NK-92 (cell line): ENCODE results near the gene EPS8L1.
"Not testable (repeated sequence)": the region's sequence is repeated elsewhere in the genome, so short reads cannot be mapped to it uniquely, and the experiment has no call there.

Experiments used
- DNase-seq: peaks from one replicate; lab custom pipeline; 2025; ENCODE audit not compliant: unreplicated experiment; lab: John Stamatoyannopoulos, UW

EPS8L1 gene

DNA sequence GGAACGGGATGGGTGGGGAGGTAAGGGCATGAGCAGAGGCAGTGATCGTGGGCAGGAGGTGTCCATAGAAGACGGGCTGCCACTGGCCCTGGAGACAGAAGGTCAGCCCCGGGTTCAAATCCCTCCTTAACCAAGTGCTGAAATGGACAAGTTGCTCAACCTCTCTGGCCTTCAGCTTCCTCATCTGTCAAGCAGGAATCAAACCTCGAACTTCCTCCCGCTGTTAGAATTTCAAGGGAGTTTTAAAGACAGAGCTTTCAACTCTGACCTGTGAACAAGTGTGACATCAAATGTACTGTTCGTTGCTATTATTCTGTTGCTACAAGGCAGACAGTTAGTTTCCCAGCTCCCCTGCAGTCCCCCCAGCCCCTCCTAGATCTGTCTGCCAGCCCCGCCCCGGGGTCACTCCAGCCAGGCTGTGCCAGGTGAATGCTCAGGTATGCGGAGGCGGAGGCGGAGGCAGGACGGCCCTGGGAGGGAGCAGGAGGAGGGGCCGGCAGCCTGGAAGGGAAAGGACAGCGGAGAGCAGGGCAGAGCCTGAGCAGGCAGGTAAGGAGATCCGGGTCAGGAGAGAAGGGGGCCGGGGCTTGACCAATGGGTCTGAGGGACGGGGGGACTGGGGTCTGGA is at the start of gene EPS8L1:
Gene EPS8L1 (plus strand): TSS at position 499 of the 628 bp plus-strand sequence. CDS start 576 bp downstream, outside the sequence.
- no peak for DNase-seq

DNA sequence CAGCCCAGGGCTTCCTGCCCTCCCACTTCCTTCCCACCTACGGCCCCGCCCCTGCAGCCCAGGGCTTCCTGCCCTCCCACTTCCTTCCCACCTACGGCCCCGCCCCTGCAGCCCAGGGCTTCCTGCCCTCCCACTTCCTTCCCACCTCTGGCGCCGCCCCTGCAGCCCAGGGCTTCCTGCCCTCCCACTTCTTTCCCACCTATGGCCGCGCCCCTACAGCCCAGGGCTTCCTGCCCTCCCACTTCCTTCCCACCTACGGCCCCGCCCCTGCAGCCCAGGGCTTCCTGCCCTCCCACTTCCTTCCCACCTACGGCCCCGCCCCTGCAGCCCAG is 48.6 kb upstream of the EPS8L1 start:
- DNase-seq = not testable (repeated sequence)

DNA sequence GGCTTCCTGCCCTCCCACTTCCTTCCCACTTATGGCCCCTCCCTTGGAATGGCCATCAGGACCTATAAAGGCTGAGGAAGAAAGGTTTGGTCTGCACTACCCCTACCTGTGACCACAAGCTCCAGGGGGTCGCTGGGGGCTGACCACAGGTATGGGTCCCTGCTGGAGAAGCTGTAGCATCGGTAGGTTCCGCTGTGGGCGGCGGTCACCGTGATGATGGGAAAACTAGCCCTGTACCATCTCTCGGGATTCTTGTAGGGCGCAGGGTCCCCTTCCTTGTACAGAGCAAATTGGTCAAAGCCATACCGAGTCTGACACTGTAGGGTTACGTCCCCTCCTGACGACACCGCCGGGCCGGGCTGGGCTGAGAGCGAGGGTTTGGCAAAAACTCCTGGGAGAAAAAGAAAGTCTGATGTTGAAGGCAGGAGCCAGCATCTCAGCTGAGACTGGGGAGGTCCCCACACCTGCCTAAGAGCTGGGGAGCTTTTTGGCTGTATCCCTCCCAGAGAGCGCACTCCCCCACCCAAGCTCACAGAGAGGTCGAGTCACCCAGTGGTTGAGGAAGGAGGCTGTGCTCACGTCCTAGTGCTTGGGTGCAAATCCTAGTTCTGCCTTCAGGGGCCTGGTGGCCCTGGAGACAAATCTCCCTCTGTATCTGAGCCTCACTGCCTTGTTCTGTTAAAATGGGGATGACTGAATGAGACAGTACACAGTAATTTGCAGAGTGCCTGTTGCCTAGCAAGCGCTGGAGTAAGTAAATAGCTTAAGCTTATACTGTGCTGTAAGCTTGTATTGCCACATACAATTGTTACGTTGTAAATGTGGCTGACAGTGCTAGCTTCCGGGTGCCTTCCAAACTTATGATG is 48.0 kb upstream of the EPS8L1 start:
- no peak for DNase-seq

DNA sequence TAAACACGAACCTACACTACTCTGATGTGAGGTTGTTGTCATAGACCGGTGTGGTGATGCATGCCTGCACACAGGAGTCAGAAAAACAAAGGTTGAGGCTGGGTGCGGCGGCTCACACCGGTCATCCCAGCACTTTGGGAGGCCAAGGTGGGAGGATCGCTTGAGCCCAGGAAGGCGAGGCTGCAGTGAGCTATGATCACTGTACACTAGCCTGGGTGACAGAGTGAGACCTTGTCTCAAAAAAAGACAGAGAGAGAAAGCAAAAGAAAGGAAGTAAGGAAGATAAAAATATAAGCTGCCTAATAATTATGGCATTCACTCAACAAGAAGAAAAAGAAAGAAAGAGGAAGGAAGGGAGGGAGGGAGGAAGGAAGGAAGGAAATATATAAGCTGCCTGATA is 46.9 kb upstream of the EPS8L1 start:
- DNase-seq = no peak

DNA sequence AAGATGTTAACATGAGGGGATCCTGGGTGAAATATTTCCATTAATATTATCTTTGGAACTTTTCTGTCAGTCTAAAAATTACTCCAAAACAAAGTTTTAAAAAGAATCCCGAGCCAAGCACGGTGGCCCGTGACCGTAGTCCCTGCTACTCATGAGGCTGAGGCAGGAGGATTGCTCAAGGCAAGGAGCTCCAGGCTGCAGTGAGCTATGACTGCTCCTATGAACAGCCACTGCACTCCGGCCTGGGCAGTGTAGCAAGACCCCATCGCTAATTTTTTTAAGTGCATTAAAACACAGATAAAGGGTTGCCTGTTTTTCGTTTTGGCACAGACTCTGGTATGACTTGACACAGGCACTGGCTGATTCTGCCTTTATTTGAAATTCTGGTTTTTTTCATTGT is 44.5 kb upstream of the EPS8L1 start:
- no peak for DNase-seq

DNA sequence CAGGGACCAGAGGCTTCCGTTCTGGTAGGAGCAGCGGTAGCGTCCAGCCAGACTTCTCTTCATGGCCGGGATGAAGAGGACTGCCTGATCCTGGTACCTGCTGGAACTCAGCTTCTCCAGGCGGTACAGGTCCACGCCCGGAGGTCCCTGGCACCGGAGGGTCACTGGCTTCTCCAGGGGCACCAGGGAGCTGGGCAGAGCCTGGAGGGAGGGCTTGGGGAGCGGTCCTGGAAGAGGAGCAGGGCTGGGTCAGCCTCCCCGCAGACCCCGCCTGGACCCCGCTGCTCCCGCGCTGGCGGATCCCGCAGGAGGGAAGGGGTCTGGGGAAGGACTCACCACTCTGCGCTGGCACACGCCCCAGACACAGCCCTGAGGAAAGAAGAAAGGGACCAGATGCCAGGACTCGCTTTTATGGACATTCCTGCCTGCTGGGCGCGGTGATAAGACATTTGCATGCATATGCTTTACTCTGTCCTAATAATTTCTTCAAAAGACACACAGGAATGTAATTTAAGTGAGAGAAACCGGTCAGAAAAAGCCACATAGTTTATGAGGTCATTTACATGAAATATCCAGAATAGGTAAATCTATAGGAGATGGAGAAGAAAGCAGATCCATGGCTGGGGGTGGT is 43.4 kb upstream of the EPS8L1 start:
- DNase-seq = no peak

DNA sequence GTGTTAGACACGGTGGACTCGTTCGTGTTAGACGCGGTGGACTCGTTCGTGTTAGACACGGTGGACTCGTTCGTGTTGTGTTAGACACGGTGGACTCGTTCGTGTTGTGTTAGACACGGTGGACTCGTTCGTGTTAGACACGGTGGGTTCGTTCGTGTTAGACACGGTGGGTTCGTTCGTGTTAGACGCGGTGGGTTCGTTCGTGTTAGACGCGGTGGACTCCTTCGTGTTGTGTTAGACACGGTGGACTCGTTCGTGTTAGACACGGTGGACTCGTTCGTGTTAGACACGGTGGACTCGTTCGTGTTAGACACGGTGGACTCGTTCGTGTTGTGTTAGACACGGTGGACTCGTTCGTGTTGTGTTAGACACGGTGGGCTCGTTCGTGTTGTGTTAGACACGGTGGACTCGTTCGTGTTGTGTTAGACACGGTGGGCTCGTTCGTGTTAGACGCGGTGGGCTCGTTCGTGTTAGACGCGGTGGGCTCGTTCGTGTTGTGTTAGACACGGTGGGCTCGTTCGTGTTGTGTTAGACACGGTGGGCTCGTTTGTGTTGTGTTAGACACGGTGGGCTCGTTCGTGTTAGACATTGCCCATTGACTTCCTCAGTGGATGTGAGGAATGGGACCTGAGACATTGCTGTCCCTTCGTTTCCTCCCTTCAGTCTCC is 42.6 kb upstream of the EPS8L1 start:
- DNase-seq = not testable (repeated sequence)

DNA sequence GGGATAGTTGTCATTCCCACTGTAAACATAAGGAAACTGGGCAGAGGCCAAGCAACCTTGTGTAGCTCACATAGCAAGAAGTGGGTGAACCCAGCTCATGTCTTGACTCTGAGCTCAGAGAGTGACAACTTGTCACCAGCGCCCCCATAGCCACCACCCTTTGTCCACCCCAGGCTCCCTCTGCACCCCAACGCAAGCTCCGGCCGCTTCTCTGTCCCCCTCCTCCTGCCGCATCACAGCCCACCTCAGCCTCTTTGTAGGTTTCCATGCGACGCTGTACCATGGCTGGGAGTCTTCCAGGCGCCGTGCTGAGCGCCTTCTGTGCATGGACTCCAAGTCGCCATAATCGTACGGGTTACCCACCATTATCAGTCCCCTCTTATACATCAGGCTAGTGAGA is 40.9 kb upstream of the EPS8L1 start:
- DNase-seq = no peak

DNA sequence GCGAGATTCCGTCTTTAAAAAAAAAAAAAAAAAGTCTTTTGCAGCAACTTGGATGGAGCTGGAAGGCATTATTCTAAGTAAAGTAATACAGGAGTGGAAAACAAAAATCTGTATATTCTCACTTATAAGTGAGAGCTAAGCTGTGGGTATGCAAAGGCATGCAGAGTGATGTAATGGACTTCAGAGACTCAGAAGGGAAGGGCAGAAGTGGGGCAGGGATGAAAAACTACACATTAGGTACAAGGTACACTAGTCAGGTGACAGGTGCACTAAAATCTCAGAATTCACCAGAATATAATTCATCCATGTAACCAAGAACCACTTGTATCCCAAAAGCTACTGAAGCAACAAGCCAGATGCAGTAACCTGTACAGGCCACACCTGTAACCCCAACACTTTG is 39.6 kb upstream of the EPS8L1 start:
- no peak for DNase-seq

DNA sequence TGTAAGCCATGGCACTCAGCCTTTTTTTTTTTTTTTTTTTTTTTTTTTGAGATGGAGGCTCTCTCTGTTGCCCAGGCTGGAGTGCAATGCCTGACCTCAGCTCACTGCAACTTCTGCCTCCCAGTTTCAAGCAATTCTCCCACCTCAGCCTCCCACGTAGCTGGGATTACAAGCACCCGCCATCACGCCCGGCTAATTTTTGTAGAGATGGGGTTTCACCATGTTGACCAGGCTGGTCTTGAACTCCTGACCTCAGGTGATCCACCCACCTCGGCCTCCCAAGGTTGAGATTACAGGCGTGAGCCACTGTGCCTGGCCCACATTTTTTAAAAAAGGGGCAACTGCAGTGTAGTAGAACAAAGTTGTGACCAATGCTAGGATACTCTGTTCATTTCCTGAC is 38.1 kb upstream of the EPS8L1 start:
- not testable (repeated sequence) for DNase-seq

DNA sequence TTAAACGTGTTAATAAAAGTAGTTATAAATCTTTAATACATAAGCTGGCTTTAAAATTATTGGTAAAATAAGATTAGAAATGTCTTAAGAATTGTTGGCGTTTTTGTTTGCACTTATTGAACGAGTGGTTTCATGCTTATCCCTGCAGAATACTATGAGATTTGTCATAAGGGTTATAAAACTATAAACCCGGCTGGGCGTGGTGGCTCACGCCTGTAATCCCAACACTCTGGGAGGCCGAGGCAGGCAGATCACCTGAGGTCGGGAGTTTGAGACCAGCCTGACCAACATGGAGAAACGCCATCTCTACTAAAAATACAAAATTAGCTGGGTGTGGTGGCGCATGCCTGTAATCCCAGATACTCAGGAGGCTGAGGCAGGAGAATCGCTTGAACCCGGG is 35.0 kb upstream of the EPS8L1 start:
- not testable (repeated sequence) for DNase-seq

DNA sequence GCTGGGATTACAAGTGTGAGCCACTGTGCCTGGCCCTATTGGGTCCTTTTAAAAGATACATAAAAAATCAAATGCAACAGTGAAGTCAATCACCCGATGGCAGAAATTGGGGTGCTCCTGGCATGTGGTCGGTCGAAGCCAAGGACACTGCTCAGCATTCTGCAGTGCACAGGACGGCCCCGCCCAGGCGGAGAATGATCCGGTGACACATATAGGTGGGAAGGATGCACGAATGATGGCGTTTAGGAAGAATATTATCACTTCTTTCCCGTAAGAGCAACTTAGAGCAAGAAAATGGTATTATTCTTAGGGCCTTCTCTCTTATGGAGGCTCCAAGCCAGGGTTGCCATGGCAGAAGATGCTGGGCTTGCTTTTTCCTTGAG is 34.4 kb upstream of the EPS8L1 start:
- no peak for DNase-seq

DNA sequence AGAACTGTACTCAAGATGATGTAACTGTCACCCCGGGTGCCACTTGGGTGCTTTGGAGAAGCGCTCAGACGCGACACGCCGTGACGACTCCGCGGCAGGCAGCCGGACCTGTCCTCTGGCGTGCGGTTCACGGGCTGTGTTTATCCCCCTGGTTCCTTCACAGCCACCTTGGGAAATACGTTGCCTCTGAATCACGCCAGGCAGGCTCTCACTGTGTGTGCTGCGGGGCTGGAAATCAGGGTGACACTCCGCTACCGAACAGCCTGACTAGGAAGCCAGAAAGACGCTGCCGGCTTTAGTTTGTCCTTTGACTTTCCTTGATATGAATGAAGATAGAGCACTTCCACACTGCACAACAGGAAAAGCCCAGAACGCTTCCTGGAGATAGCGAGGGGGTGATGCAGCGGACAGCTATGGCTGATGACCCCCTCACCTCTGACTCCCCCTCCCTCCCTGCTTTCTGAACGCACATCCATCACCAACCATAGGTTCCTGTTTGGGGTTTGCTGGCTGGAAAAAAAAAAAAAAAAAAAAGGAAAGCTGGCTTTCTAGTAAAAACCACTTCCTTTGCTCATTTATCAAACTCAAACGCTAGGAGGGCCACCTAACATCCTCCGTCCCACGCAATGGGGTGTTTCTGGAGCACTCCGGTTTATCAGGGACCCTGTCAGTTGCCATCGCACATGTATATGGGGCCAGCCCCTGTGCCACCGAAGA is 33.9 kb upstream of the EPS8L1 start:
- no peak for DNase-seq

DNA sequence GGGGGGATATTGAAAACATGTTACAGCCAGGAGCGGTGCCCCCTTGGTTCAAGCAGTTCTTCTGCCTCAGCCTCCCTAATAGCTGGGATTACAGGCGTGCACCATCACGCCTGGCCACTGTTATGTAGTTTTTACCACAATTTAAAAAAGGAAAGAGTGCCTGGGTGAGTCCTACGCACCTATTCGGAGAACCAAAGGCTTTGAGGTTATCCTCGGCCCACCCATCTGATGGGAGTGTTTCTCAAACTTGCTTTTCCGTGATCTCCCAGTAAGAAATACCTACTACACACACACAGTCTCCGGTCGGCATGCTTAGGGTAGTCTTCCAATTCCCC is 33.4 kb upstream of the EPS8L1 start:
- DNase-seq = no peak

DNA sequence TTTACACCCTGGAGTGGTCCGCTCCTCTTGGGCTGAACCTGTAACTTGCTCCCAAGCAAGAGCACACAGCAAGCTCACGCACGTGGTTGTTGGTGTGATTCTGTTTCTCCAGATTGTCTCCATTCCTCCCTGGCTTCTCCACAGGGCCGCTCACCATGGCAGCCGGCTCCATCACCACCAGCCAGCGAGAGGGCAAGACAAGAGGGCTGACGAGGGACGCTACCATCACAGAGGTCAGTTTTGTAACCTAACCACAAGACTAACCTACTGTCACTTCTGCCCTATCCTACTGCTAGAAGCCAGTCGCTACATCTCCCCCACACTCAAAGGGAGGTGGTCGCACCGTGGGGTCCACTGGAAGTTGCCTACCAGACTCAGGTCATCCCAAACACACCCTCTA is 33.0 kb upstream of the EPS8L1 start:
- DNase-seq = no peak

DNA sequence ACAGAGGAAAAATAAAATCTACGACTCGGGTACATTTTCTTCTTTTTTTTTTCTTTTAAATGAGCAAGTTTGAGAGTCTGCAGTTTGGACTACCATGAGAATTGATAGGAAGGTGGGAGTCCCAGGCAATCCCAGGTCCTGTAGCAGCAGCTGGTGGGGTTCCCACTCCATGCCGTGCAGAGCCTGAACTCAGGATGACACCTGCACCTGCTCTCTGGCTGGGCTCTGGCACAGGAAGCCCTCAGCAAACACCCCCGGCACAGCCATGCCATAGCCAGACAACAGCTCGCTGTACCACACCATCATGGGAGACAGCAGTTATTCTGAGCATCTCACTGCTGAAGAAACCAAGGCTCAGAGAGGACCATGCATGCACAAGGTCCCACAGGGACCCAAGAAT is 31.4 kb upstream of the EPS8L1 start:
- no peak for DNase-seq

DNA sequence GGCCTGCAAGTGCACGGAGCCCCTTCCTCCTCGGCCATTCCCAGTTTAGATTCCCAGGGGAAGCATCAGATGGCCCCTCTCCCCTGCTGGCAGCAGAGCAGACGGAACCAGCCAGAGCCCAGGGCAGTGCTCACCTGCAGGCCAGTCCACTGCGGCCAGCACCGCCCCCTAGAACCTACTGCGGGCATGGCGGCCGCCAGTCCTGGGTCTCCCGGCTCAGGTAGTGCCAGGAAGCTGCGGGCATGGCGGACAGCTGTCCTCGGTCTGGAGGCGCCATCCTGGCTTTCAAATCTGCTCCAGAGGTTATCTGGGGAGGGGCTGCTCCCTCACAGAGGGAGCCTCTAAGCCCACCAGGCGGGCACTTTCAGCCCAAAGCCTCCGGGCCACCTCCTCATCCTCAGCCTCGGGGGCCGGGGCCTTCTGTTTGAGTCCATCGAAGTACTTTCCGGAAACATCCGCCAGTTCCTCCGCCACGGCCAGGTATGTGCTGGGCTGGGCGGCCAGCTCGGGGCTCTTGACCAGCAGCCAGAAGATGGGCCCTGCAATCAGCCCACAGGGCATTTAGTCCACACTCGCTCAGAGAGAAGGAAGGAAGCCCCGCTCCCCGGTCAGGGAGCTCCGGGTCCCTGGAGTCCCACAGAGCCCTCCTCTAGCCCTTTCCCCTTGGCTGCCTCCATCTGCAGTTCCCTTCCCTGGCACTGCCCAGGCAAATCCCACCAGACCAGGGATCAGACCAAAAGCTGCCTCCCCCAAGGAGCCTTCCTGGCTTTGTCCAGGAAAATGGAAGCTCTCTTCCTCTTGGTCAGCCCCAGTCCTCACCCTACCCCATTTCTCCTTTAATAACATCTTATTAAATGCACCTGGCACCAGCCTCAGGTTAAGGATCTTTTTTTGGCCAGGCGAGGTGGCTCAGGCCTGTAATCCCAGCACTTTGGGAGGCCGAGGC is 30.6 kb upstream of the EPS8L1 start:
- no peak for DNase-seq

DNA sequence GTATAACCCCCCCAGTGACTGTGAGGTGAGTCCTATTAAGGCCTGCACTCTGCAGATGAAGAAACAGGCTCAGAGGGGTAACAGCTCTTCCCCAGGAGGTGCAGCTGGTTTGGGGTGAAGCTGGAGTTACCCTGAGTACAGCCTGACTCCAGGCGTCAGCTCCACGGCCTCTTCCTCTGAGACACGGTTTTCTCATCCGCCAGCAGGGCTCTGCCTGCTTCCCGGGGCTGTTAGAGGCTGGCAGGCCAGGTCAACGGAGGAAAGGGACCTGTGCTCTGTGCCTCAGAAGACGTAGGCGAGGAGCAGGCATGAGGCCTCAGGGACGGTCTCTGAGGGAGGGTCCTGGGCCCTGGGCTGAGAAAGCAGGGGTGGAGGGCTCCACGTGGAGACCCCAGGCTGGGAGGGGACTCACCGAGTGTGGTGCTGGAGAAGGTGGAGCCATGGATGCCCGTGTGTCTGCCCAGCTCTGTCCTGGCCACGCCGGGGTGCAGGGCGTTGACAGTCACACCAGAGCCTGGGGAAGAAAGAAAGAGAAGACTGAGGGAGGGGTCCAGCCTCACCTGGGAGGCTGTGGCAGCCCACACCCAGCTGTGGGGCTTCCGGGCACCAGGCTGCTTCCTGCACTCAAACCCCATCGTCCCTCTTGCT is 28.6 kb upstream of the EPS8L1 start:
- DNase-seq = no peak

DNA sequence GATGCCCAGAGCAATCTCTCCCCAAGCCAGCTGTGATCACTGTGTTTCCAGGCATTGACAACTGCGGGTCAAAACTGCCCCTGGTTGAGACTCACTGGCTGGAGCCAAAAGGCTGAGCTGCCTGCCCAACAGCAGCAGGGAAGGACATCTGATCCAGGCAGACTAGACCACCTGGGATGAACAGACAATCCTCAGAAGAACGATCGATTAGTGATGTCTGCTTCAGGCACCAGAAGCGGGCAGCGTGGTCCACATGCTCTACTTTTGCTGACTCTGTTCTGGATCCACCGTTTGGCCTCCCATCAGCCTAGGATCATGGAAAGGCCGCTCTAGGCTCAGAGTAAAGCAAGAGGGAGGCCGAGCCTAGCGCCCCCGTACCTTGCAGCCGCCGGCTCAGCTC is 27.7 kb upstream of the EPS8L1 start:
- no peak for DNase-seq

DNA sequence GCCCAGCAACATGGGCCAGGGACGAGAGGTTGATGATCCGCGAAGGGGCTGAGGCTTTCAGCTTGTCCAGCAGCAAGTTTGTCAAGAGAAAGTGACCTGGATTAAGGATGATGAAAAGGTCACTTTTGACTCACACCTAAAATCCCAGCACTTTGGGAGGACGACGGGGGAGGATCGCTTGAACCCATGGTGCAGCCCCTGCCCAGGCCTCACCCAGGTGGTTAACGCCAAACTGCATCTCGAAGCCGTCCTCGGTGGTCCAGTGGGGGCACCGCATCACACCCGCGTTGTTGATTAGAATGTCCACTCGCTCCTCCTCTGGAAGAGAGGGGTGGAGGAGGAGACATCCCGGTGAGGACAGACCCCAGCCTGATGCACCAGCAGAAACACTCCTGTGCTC is 27.2 kb upstream of the EPS8L1 start:
- DNase-seq = no peak
